ENCODE measurements around the gene VWC2L.

VWC2L gene

GRCh38 chr2:214507032-214507431 is 96.2 kb downstream of the VWC2L start:
- H3K27ac ChIP-seq, result no peak overlapping the region
- TF ChIP-seq CTCF (conservative IDR thresholded peaks at IDR 0.05), result no peak

GRCh38 chr2:214514704-214515103 is 103.8 kb downstream of the VWC2L start:
- no peak overlapping the region for H3K27ac ChIP-seq
- TF ChIP-seq CTCF (conservative IDR thresholded peaks at IDR 0.05), result no peak

- no peak overlapping the region for H3K27ac ChIP-seq
- no peak for TF ChIP-seq CTCF (conservative IDR thresholded peaks at IDR 0.05)
Measured at GRCh38 chr2:214515111-214515510, 104.3 kb downstream of the VWC2L start.

GRCh38 chr2:214519258-214519818 is 108.5 kb downstream of the VWC2L start:
- TF ChIP-seq CTCF (conservative IDR thresholded peaks at IDR 0.05), result no peak
- no peak overlapping the region for H3K27ac ChIP-seq

- no peak for TF ChIP-seq CTCF (conservative IDR thresholded peaks at IDR 0.05)
- no peak overlapping the region for H3K27ac ChIP-seq
Measured at GRCh38 chr2:214529021-214529420, 118.2 kb downstream of the VWC2L start.

- no peak for TF ChIP-seq CTCF (conservative IDR thresholded peaks at IDR 0.05)
- H3K27ac ChIP-seq, result no peak overlapping the region
Measured at GRCh38 chr2:214529514-214529913, 118.7 kb downstream of the VWC2L start.

GRCh38 chr2:214533541-214533940 is 122.7 kb downstream of the VWC2L start:
- no peak overlapping the region for H3K27ac ChIP-seq
- no peak for TF ChIP-seq CTCF (conservative IDR thresholded peaks at IDR 0.05)

All from VCaP (cell line).